ENCODE data around the gene GOT1.

DNA sequence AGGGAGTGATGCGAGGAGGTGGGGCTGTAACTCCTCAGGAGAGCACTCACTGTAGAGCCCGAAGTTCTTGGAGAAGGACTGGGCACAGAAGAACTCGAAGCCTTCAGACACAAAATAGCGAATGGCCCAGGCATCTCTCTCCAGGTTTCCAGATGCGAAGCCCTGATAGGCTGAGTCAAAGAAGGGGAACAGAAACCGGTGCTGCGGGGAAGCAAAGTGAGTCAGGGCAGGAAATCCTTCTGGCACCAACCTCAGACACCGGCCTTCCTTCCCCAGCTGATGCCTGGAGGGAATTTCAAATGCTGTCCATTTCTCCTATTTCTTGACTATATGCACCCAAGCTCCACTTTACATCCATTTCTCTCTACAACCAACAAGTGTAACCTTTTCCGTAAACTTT lies 26.8 kb downstream of the GOT1 start:
- TF ChIP-seq, protein P1, sequence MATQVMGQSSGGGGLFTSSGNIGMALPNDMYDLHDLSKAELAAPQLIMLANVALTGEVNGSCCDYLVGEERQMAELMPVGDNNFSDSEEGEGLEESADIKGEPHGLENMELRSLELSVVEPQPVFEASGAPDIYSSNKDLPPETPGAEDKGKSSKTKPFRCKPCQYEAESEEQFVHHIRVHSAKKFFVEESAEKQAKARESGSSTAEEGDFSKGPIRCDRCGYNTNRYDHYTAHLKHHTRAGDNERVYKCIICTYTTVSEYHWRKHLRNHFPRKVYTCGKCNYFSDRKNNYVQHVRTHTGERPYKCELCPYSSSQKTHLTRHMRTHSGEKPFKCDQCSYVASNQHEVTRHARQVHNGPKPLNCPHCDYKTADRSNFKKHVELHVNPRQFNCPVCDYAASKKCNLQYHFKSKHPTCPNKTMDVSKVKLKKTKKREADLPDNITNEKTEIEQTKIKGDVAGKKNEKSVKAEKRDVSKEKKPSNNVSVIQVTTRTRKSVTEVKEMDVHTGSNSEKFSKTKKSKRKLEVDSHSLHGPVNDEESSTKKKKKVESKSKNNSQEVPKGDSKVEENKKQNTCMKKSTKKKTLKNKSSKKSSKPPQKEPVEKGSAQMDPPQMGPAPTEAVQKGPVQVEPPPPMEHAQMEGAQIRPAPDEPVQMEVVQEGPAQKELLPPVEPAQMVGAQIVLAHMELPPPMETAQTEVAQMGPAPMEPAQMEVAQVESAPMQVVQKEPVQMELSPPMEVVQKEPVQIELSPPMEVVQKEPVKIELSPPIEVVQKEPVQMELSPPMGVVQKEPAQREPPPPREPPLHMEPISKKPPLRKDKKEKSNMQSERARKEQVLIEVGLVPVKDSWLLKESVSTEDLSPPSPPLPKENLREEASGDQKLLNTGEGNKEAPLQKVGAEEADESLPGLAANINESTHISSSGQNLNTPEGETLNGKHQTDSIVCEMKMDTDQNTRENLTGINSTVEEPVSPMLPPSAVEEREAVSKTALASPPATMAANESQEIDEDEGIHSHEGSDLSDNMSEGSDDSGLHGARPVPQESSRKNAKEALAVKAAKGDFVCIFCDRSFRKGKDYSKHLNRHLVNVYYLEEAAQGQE (IDR thresholded peaks at IDR 0.05; ENCODE audit: unreplicated experiment) = no peak
- TF ChIP-seq, protein P2, sequence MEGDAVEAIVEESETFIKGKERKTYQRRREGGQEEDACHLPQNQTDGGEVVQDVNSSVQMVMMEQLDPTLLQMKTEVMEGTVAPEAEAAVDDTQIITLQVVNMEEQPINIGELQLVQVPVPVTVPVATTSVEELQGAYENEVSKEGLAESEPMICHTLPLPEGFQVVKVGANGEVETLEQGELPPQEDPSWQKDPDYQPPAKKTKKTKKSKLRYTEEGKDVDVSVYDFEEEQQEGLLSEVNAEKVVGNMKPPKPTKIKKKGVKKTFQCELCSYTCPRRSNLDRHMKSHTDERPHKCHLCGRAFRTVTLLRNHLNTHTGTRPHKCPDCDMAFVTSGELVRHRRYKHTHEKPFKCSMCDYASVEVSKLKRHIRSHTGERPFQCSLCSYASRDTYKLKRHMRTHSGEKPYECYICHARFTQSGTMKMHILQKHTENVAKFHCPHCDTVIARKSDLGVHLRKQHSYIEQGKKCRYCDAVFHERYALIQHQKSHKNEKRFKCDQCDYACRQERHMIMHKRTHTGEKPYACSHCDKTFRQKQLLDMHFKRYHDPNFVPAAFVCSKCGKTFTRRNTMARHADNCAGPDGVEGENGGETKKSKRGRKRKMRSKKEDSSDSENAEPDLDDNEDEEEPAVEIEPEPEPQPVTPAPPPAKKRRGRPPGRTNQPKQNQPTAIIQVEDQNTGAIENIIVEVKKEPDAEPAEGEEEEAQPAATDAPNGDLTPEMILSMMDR (conservative IDR thresholded peaks at IDR 0.05; ENCODE audit: low read depth in 2 of 2) = no peak
- no peak for TF ChIP-seq EZH2 (IDR thresholded peaks at IDR 0.05; ENCODE audit: low read depth, unreplicated experiment)
- TF ChIP-seq CREB1 (CRISPR knock-in tag; IDR thresholded peaks at IDR 0.05; ENCODE audit: low read depth) = no peak
- no peak for TF ChIP-seq POLR2AphosphoS5 (IDR thresholded peaks at IDR 0.05; ENCODE audit: low read depth)
- TF ChIP-seq, protein P3, sequence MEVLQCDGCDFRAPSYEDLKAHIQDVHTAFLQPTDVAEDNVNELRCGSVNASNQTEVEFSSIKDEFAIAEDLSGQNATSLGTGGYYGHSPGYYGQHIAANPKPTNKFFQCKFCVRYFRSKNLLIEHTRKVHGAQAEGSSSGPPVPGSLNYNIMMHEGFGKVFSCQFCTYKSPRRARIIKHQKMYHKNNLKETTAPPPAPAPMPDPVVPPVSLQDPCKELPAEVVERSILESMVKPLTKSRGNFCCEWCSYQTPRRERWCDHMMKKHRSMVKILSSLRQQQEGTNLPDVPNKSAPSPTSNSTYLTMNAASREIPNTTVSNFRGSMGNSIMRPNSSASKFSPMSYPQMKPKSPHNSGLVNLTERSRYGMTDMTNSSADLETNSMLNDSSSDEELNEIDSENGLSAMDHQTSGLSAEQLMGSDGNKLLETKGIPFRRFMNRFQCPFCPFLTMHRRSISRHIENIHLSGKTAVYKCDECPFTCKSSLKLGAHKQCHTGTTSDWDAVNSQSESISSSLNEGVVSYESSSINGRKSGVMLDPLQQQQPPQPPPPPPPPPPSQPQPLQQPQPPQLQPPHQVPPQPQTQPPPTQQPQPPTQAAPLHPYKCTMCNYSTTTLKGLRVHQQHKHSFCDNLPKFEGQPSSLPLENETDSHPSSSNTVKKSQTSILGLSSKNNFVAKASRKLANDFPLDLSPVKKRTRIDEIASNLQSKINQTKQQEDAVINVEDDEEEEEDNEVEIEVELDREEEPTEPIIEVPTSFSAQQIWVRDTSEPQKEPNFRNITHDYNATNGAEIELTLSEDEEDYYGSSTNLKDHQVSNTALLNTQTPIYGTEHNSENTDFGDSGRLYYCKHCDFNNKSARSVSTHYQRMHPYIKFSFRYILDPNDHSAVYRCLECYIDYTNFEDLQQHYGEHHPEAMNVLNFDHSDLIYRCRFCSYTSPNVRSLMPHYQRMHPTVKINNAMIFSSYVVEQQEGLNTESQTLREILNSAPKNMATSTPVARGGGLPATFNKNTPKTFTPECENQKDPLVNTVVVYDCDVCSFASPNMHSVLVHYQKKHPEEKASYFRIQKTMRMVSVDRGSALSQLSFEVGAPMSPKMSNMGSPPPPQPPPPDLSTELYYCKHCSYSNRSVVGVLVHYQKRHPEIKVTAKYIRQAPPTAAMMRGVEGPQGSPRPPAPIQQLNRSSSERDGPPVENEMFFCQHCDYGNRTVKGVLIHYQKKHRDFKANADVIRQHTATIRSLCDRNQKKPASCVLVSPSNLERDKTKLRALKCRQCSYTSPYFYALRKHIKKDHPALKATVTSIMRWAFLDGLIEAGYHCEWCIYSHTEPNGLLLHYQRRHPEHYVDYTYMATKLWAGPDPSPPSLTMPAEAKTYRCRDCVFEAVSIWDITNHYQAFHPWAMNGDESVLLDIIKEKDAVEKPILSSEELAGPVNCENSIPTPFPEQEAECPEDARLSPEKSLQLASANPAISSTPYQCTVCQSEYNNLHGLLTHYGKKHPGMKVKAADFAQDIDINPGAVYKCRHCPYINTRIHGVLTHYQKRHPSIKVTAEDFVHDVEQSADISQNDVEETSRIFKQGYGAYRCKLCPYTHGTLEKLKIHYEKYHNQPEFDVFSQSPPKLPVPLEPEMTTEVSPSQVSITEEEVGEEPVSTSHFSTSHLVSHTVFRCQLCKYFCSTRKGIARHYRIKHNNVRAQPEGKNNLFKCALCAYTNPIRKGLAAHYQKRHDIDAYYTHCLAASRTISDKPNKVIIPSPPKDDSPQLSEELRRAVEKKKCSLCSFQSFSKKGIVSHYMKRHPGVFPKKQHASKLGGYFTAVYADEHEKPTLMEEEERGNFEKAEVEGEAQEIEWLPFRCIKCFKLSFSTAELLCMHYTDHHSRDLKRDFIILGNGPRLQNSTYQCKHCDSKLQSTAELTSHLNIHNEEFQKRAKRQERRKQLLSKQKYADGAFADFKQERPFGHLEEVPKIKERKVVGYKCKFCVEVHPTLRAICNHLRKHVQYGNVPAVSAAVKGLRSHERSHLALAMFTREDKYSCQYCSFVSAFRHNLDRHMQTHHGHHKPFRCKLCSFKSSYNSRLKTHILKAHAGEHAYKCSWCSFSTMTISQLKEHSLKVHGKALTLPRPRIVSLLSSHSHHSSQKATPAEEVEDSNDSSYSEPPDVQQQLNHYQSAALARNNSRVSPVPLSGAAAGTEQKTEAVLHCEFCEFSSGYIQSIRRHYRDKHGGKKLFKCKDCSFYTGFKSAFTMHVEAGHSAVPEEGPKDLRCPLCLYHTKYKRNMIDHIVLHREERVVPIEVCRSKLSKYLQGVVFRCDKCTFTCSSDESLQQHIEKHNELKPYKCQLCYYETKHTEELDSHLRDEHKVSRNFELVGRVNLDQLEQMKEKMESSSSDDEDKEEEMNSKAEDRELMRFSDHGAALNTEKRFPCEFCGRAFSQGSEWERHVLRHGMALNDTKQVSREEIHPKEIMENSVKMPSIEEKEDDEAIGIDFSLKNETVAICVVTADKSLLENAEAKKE (CRISPR knock-in tag; IDR thresholded peaks at IDR 0.05) = no peak
- TF ChIP-seq EZH2phosphoT487 (IDR thresholded peaks at IDR 0.05; ENCODE audit: unreplicated experiment) = no peak
- TF ChIP-seq JUNB (IDR thresholded peaks at IDR 0.05; ENCODE audit: unreplicated experiment) = no peak
